ENCODE results near the gene DCST2. TPM values are rescaled to one million over a fixed set of nuclear protein-coding genes. Genes with fewer than 3 reads are reported as not detected.

Gene DCST2
- total and polyA plus RNA-seq, 9 of the 15 experiments (the other 6 are each of a cell fraction or from before 2014, with no cell fraction given): 0.09 to 0.49 (median 0.11) TPM; not detected in 3

- TF ChIP-seq NRF1 (conservative IDR thresholded peaks at IDR 0.05 in 1 of 2, IDR thresholded peaks at IDR 0.05 in 1 of 2): peak in 1 of 2 experiments; percentile 21; a peak in 1 of 4 replicates
- TF ChIP-seq ZNF766 (CRISPR knock-in tag; conservative IDR thresholded peaks at IDR 0.05): no peak; the same call in 1 of the 2 replicates
- no peak for TF ChIP-seq ZNF12 (CRISPR knock-in tag; IDR thresholded peaks at IDR 0.05)
- TF ChIP-seq REST (IDR thresholded peaks at IDR 0.05; ENCODE audit: borderline replicate concordance): peak; percentile 56; the same call in 1 of the 2 replicates
- no peak for TF ChIP-seq REST (CRISPR knock-in tag; IDR thresholded peaks at IDR 0.05; ENCODE audit: low read depth)
- TF ChIP-seq ZNF696 (CRISPR knock-in tag; conservative IDR thresholded peaks at IDR 0.05): no peak
- TF ChIP-seq EP400 (IDR thresholded peaks at IDR 0.05): peak; percentile 87
- TF ChIP-seq STAG1 (CRISPR knock-in tag; IDR thresholded peaks at IDR 0.05; ENCODE audit: borderline replicate concordance): peak; percentile 25; the same call in 1 of the 2 replicates
- TF ChIP-seq CREB1 (IDR thresholded peaks at IDR 0.05): no peak
- TF ChIP-seq CREB1 (CRISPR knock-in tag; IDR thresholded peaks at IDR 0.05): 0 out of 2 replicates have a peak, but pooled peaks have one; percentile 30
- TF ChIP-seq CSDE1 (IDR thresholded peaks at IDR 0.05): 0 out of 4 replicates have a peak, but pooled peaks of 1 of the 2 experiments have one; percentile 47
- no peak for TF ChIP-seq ZBTB26 (CRISPR knock-in tag; IDR thresholded peaks at IDR 0.05)
- TF ChIP-seq CTCF (IDR thresholded peaks at IDR 0.05 in 2 of 3, conservative IDR thresholded peaks at IDR 0.05 in 1 of 3; ENCODE audit: insufficient read depth in 2 of 3, low read depth in 1 of 3, low read length in 3 of 3): peak in 1 of 3 experiments; percentile 18; a peak in 1 of 6 replicates
- TF ChIP-seq ASH1L (IDR thresholded peaks at IDR 0.05; ENCODE audit: borderline replicate concordance, low read depth, partially characterized antibody): no peak
- TF ChIP-seq ZNF143 (CRISPR knock-in tag; IDR thresholded peaks at IDR 0.05): no peak
- peak in 1 of 2 experiments; percentile 67; a peak in 1 of 4 replicates for TF ChIP-seq SIN3A (IDR thresholded peaks at IDR 0.05; ENCODE audit: borderline replicate concordance in 2 of 2, control insufficient read depth in 1 of 2, low read depth in 2 of 2, low read length in 2 of 2)
Observed at GRCh38 chr1:154999571-155000410, 33.8 kb downstream of the DCST2 start (continued).

Measured in K562 (cell line).